ENCODE data around the gene UBXN10. TPM values are rescaled to one million over a fixed set of nuclear protein-coding genes. Genes with fewer than 3 reads are reported as not detected.

The UBXN10 gene
- total RNA-seq, 6 experiments from 2014 or later, result 0.35 to 2.5 (median 1.8) TPM

- H3K9me3 ChIP-seq, result no peaks in the 10 kb centered on the region
- WGBS (ENCODE audit: insufficient coverage, low coverage, low lambda C conversion rate, missing lambda C conversion rate), result 23% methylated on average over 10 of the region's 18 CpGs
- no peak for TF ChIP-seq POLR2A (IDR thresholded peaks at IDR 0.05)
- no peak for TF ChIP-seq CTCF (IDR thresholded peaks at IDR 0.05)
- H3K27ac ChIP-seq, result peak overlapping the region; percentile 76 to 79 (median 79)
- DNase-seq (peak in 2 of 3 donors; percentile 60 to 64), ATAC-seq (peak; percentile 44 to 66 (median 53))
- no peaks in the 10 kb centered on the region for H3K27me3 ChIP-seq
- H3K4me3 ChIP-seq, result peak overlapping the region; percentile 15 to 38 (median 32)
- H3K4me1 ChIP-seq, result peaks cover 0 to 26% (median 13%) of the 10 kb centered on the region in 4 donors
- intact Hi-C loops (cut with DNase I), result loop anchor here (5.0 kb wide), 2 partner anchors 52 to 237 kb away; no protein-coding TSS in a partner anchor
- no peaks in the 10 kb centered on the region for H3K36me3 ChIP-seq
These were observed 31.5 kb upstream of the UBXN10 start for GRCh38 chr1:20154301-20154831.

GRCh38 chr1:20158358-20159070, 27.4 kb upstream of the UBXN10 start:
- H3K36me3 ChIP-seq, result no peaks in the 10 kb centered on the region
- intact Hi-C loops (cut with DNase I), result no loop called here
- 84% methylated on average over 3 of the region's 7 CpGs for WGBS (ENCODE audit: insufficient coverage, low coverage, low lambda C conversion rate, missing lambda C conversion rate)
- DNase-seq (no peak), ATAC-seq (no peak)
- H3K4me3 ChIP-seq, result no peak overlapping the region
- H3K9me3 ChIP-seq, result no peaks in the 10 kb centered on the region
- no peak overlapping the region for H3K27ac ChIP-seq
- no peak for TF ChIP-seq POLR2A (IDR thresholded peaks at IDR 0.05)
- TF ChIP-seq CTCF (IDR thresholded peaks at IDR 0.05), result no peak
- no peaks in the 10 kb centered on the region for H3K27me3 ChIP-seq
- H3K4me1 ChIP-seq, result peaks cover 0 to 14% (median 5%) of the 10 kb centered on the region in 4 donors

- Histone ChIP-seq H3K27me3 (no peaks in the 10 kb centered on the region), H3K36me3 (no peaks in the 10 kb centered on the region), H3K27ac (no peak overlapping the region), H3K4me1 (no peaks in the 10 kb centered on the region), H3K9me3 (no peaks in the 10 kb centered on the region), H3K4me3 (no peak overlapping the region)
- ATAC-seq (no peak), DNase-seq (no peak)
- TF ChIP-seq POLR2A (IDR thresholded peaks at IDR 0.05) (no peak), CTCF (IDR thresholded peaks at IDR 0.05) (no peak)
- intact Hi-C loops (cut with DNase I), result loop anchor here in 1 of 2 donors (10.0 kb wide), 1 partner anchor 185 kb away; the partner anchor contains the start of gene PLA2G2A
- WGBS (ENCODE audit: insufficient coverage, low coverage, low lambda C conversion rate, missing lambda C conversion rate), result no CpG with 5 or more reads among the region's 1 CpG
These were observed 25.9 kb upstream of the UBXN10 start for GRCh38 chr1:20160034-20160433.

GRCh38 chr1:20164694-20165202, 21.1 kb upstream of the UBXN10 start:
- H3K27ac ChIP-seq, result no peak overlapping the region
- H3K4me3 ChIP-seq, result no peak overlapping the region
- DNase-seq, result peak in 2 of 3 donors; percentile 58 to 60
- peak; percentile 69 to 78 (median 72) for ATAC-seq
- intact Hi-C loops (cut with DNase I), result loop anchor here in 1 of 2 donors (10.0 kb wide), 1 partner anchor 190 kb away; the partner anchor contains the start of gene PLA2G2A
- no peaks in the 10 kb centered on the region for H3K27me3 ChIP-seq
- no peaks in the 10 kb centered on the region for H3K9me3 ChIP-seq
- H3K36me3 ChIP-seq, result no peaks in the 10 kb centered on the region
- WGBS (ENCODE audit: insufficient coverage, low coverage, low lambda C conversion rate, missing lambda C conversion rate), result 63% methylated on average over 12 of the region's 15 CpGs
- TF ChIP-seq CTCF (IDR thresholded peaks at IDR 0.05) (peak in 1 of 4 donors; percentile 17), POLR2A (IDR thresholded peaks at IDR 0.05) (no peak)
- no peaks in the 10 kb centered on the region for H3K4me1 ChIP-seq
